Neural cell (in vitro differentiated cells): ENCODE measurements around the gene CHST8. TPM values are rescaled to one million over a fixed set of nuclear protein-coding genes. Genes with fewer than 3 reads are reported as not detected.

Source experiments
- H2AFZ ChIP-seq: fragments of 200-600, 300-800 bp; sonication (generic), shearing (Covaris generic); 2 replicates; pipeline ENCODE4 v1.6.0; 2014; ENCODE audit warnings: low read depth, mild to moderate bottlenecking, antibody characterized with exemption, low read length, moderate library complexity
- H3F3A ChIP-seq: fragments of 200-600 bp; shearing (Covaris generic); 2 replicates; pipeline ENCODE4 v1.6.1; 2016; ENCODE audit warnings: mild to moderate bottlenecking, moderate library complexity, mixed read lengths, antibody characterized with exemption, low read length; ENCODE audit not compliant: insufficient read depth, poor library complexity, severe bottlenecking
- H3K27ac ChIP-seq: fragments of 200-600, 300-800 bp; sonication (generic), shearing (Covaris generic); 2 replicates; pipeline ENCODE4 v1.5.1; 2014; ENCODE audit warnings: mild to moderate bottlenecking, low read length, moderate library complexity
- H3K27me3 ChIP-seq: fragments of 300-800, 200-600 bp; sonication (generic), shearing (Covaris generic); 2 replicates; pipeline ENCODE4 v1.6.0; 2014; ENCODE audit warnings: mild to moderate bottlenecking, low read depth, low read length, moderate library complexity; ENCODE audit not compliant: insufficient read depth
- H3K36me3 ChIP-seq: fragments of 300-800, 200-600 bp; sonication (generic), shearing (Covaris generic); 2 replicates; pipeline ENCODE4 v1.5.1; 2014; ENCODE audit warnings: mild to moderate bottlenecking, antibody characterized with exemption, low read length, moderate library complexity; ENCODE audit not compliant: insufficient read depth
- H3K4me2 ChIP-seq: fragments of 300-800, 200-600 bp; sonication (generic), shearing (Covaris generic); 2 replicates; pipeline ENCODE4 v1.6.0; 2014; ENCODE audit warnings: mild to moderate bottlenecking, low read length
- H3K4me3 ChIP-seq: fragments of 300-800, 200-600 bp; sonication (generic), shearing (Covaris generic); 2 replicates; pipeline ENCODE4 v1.5.1; 2014; ENCODE audit warnings: mild to moderate bottlenecking, low read length, moderate library complexity
- H3K79me2 ChIP-seq: fragments of 200-600 bp; shearing (Covaris generic); replicated peaks from 2 replicates; pipeline ENCODE4 v1.6.0; 2014; ENCODE audit warnings: mild to moderate bottlenecking, low read length, moderate library complexity; ENCODE audit not compliant: insufficient read depth
- H3K9ac ChIP-seq: fragments of 300-800, 200-600 bp; sonication (generic), shearing (Covaris generic); 2 replicates; pipeline ENCODE4 v1.6.1; 2016; ENCODE audit warnings: mild to moderate bottlenecking, low read length, mixed read lengths
- H3K9me2 ChIP-seq: fragments of 200-600 bp; shearing (Covaris generic); 2 replicates; pipeline ENCODE4 v1.6.1; 2016; ENCODE audit warnings: mild to moderate bottlenecking, low read length, mixed read lengths; ENCODE audit not compliant: insufficient read depth
- H3K9me3 ChIP-seq: fragments of 200-600, 300-800 bp; sonication (generic), shearing (Covaris generic); 2 replicates; pipeline ENCODE4 v1.6.1; 2016; ENCODE audit warnings: mild to moderate bottlenecking, mixed run types, low read length, moderate library complexity, mixed read lengths
- H4K20me1 ChIP-seq: fragments of 200-600 bp; shearing (Covaris generic); 2 replicates; pipeline ENCODE4 v1.6.1; 2016; ENCODE audit warnings: mild to moderate bottlenecking, mixed run types; ENCODE audit not compliant: insufficient read depth
- CTCF ChIP-seq: fragments of 450-650 bp; IDR thresholded peaks from 2 replicates; pipeline ENCODE4 v1.5.1; 2014; ENCODE audit warnings: antibody characterized with exemption, mild to moderate bottlenecking, moderate library complexity; ENCODE audit not compliant: poor library complexity, severe bottlenecking
- EP300 ChIP-seq: fragments of 450-650 bp; conservative IDR thresholded peaks from 2 replicates; pipeline ENCODE4 v1.6.1; 2014; ENCODE audit warnings: antibody characterized with exemption, mild to moderate bottlenecking, moderate library complexity; ENCODE audit not compliant: poor library complexity, severe bottlenecking
- EZH2 ChIP-seq: fragments of 200-600, 300-800 bp; shearing (Covaris generic), sonication (generic); IDR thresholded peaks from 2 replicates; pipeline ENCODE4 v1.6.1; 2014; ENCODE audit warnings: antibody characterized with exemption, low read length, borderline replicate concordance, mild to moderate bottlenecking; ENCODE audit not compliant: insufficient read depth, poor library complexity, severe bottlenecking
- MXI1 ChIP-seq: fragments of 450-650 bp; conservative IDR thresholded peaks from 2 replicates; pipeline ENCODE4 v1.6.1; 2014; ENCODE audit warnings: antibody characterized with exemption, mild to moderate bottlenecking; ENCODE audit not compliant: poor library complexity, severe bottlenecking
- POLR2AphosphoS5 ChIP-seq: IDR thresholded peaks from 2 replicates; pipeline ENCODE4 v1.6.1; 2012
- RAD21 ChIP-seq: fragments of 450-650 bp; conservative IDR thresholded peaks from 2 replicates; pipeline ENCODE4 v1.6.1; 2014; ENCODE audit warnings: antibody characterized with exemption, mild to moderate bottlenecking, moderate library complexity
- REST ChIP-seq: IDR thresholded peaks from 2 replicates; pipeline ENCODE4 v1.6.1; 2012; ENCODE audit warnings: borderline replicate concordance
- SMC3 ChIP-seq: fragments of 450-650 bp; conservative IDR thresholded peaks from 2 replicates; pipeline ENCODE4 v1.6.1; 2014; ENCODE audit warnings: antibody characterized with exemption, mild to moderate bottlenecking, moderate library complexity; ENCODE audit not compliant: poor library complexity
- TAF1 ChIP-seq: IDR thresholded peaks from 2 replicates; pipeline ENCODE4 v1.6.1; 2012; ENCODE audit warnings: low read depth
- polyA plus RNA-seq: library from polyadenylated mRNA; depleted of rRNA; stranded (reverse); fragments of >200 nt; gene quantifications from 2 replicates; pipeline ENCODE4 v1.2.3, GENCODE V29; 2014

The CHST8 gene
- polyA plus RNA-seq, 1 donor from 2014 or later = 7.1 TPM

GRCh38 chr19:33756177-33756576, 134.4 kb downstream of the CHST8 start:
- no peaks in the 10 kb centered on the region for H3K36me3 ChIP-seq
- no peaks in the 10 kb centered on the region for H3K9me2 ChIP-seq
- no peak overlapping the region for H2AFZ ChIP-seq
- no peaks in the 10 kb centered on the region for H3K27me3 ChIP-seq
- no peak overlapping the region for H3K4me2 ChIP-seq
- H3K4me3 ChIP-seq = no peak overlapping the region
- H3K79me2 ChIP-seq = no peaks in the 10 kb centered on the region
- no peak overlapping the region for H3K9ac ChIP-seq
- no peaks in the 10 kb centered on the region for H3F3A ChIP-seq
- H3K9me3 ChIP-seq = no peaks in the 10 kb centered on the region
- no peaks in the 10 kb centered on the region for H4K20me1 ChIP-seq
- no peak overlapping the region for H3K27ac ChIP-seq
- TF ChIP-seq TAF1 (no peak), REST (no peak), EZH2 (no peak), POLR2AphosphoS5 (no peak), MXI1 (no peak), RAD21 (no peak), EP300 (no peak)

GRCh38 chr19:33758541-33759013, 136.8 kb downstream of the CHST8 start:
- Histone ChIP-seq H3K36me3 (no peaks in the 10 kb centered on the region), H2AFZ (no peak overlapping the region), H3K27ac (no peak overlapping the region), H3F3A (no peaks in the 10 kb centered on the region), H3K9ac (peak overlapping the region; percentile 21), H3K4me2 (no peak overlapping the region), H4K20me1 (no peaks in the 10 kb centered on the region), H3K9me2 (no peaks in the 10 kb centered on the region), H3K9me3 (no peaks in the 10 kb centered on the region), H3K4me3 (no peak overlapping the region), H3K27me3 (no peaks in the 10 kb centered on the region), H3K79me2 (no peaks in the 10 kb centered on the region)
- TF ChIP-seq POLR2AphosphoS5 (no peak), TAF1 (no peak), RAD21 (no peak), REST (no peak), CTCF (no peak), SMC3 (no peak), EZH2 (no peak), EP300 (no peak), MXI1 (no peak)
